Suppressor macrophage (primary cell): ENCODE data around the gene MRTFB.

Source experiments
- DNase-seq, 4 experiments: peaks; one replicate each; pipeline ENCODE4 v3.0.0-alpha.2; 2020 to 2022

MRTFB gene

GRCh38 chr16:14314116-14314515 is 243.0 kb downstream of the MRTFB start:
- DNase-seq: no peak

- no peak for DNase-seq
These were observed 244.7 kb downstream of the MRTFB start for GRCh38 chr16:14315683-14316320.
